GM21529 (cell line): ENCODE data around the gene EXOC6B.

Experiments used
- ATAC-seq: cut with Tn5 transposase; IDR thresholded peaks from one replicate; pipeline ENCODE4 v1.9.1; 2021; ENCODE audit not compliant: unreplicated experiment

Gene EXOC6B

DNA sequence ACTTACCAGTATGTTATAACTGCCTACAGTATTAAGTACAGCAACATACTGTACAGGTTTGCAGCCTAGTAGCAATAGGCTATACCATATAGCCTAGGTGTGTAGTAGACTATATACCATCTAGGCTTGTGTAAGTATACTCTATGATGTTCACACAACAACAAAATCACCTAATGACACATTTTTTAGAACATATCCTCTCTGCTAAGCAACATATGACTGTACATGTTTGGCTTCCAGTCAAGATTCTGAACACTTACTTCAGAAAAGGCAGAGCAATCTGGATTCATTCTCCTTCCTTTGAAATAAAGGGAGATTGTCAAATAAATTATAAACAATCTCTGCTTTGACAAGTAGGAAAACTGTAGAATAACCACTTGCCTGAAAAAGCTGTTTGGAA lies 81.8 kb downstream of the EXOC6B start:
- ATAC-seq = no peak

DNA sequence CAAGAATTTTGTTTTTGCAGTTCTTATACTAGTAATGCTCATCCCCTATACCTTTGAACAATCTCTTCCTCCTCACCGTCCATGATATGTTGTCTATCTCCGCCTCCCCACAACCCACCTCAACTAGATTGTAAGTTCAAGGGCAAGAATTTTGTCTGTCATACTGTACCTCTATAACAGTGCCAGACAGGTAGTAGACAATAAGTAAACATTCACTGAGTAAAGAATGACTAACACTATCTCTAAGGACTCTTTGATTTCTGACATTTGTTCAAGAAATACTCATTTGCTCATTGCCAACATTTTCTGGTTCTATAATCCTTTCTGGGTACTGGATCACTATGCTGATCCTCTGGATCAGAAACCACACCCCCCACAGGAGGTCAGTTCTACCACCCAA lies 82.4 kb downstream of the EXOC6B start:
- ATAC-seq = no peak

DNA sequence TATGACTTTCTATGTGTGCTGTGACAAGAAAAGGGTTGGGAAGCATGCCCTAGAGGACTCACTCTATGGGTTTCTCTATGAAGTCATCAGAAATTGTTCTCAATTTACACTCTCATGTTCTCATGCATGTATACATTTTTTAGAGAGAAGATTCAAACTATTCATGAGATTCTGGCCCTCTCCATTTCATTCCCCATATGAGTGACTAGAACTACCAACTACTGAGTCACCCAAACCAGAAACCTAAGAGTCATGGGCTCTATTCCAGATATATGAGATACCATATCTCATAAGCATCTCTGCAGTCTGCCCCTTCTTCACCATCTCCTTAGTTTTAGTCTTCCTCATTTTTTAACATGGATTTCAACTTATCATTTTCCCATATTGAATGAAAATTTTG lies 87.7 kb downstream of the EXOC6B start:
- ATAC-seq = no peak

DNA sequence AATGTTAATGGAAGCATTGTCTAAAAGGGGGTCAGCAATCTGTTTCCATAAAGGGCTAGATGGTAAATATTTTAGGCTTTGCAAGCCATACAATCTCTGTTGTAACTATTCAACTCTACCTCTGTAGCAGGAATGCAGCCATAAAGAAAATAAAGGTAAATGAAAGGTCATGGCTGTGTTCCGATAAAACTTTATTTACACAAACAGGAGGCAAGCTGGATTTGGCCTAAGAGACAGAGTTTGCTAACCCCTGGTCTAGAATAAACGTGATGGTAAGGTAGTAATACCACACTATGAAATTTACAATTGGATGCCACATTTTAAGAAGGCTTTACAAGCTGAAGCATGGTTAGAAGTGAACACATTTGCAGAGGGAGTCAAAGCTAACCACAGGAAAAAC lies 91.4 kb downstream of the EXOC6B start:
- ATAC-seq = no peak

DNA sequence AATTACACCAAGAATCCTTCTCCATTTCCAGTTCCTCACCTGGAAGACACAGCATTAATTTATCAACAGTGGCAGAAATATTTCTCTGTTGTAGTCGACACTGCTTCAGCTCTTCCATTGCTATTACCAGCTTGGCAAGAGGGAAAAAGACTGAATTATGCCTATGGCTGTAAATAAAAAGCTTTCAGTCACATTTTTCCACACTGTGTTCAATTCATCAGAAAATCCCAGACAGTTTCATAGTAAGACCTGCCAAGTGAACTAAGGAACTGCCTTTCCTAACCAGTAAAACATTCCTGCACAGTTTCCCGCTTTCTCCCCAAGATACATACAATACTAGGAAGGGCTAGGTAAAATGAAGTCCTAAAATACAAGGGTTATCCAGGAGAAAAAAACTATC lies 94.7 kb downstream of the EXOC6B start:
- no peak for ATAC-seq

DNA sequence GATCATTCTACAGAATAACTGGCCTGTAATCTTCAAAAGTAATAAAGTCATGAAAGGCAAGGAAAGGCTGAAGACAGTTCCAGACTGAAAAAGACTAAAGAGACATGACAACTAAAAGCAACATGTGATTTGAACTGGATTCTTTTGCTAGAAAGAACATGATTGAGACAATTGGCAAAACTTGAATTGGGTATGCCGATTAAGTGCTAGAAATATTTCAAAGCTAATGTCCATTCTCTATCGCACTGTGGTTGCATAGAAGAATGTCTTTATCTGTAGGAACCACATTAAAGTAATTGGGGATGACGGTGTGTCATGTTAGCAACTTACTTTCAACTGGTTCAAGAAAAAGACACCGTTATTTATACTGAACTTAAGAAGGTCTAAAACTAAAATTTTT lies 98.5 kb downstream of the EXOC6B start:
- ATAC-seq = no peak

DNA sequence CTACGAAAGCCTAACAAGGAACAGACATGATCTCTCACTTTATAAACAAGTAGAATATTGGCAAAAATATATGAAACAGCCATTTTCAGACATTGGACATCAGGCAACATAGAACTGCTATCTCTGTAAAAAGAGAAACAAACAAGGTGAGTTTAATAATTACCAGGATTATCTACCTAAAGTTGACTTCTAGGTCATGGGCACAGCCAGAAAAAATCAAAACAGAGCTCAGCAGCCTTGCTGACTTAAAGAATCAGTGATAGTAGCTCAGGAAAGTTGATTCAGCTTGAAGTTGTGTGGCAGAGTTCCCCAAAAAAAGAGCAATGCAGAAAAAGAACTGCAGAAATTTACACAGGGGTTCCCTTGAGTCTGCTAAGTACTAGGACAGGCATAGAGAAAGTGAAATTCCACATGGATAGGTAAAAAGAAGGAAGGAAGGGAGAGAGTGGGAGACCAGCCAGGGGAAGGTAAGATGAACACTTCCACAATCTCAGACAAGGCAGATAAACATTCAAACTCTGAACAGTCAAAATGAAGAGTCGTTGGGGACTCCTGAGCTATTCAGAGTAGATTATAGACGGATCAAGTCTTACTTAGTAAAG lies 102.0 kb downstream of the EXOC6B start:
- no peak for ATAC-seq

DNA sequence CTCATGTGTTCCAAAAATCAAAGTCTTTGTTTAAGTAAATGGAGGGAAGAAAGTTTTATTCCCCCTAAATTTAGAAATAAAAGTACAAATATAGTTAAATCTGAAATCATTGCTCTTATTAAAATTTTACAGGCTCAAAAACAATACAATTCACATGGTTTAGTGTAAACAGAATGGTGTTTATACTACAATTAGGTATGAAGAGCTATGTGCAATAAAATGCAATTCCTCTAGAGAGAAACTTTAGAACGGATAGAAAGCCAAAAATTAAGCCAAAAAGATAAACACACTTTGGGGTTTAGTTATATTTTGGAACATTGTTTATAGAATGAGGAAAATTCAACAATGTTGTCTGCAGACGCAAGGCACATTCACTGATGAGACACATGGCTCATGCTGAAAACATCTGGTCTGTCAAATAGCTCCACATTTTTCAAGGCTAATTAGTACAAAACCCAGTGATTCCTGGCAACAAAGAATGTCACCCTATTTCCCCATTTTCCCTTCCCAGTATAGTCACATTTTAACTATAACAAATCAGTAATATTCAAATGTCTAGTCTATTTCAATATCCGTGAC lies 103.3 kb downstream of the EXOC6B start:
- ATAC-seq = no peak

DNA sequence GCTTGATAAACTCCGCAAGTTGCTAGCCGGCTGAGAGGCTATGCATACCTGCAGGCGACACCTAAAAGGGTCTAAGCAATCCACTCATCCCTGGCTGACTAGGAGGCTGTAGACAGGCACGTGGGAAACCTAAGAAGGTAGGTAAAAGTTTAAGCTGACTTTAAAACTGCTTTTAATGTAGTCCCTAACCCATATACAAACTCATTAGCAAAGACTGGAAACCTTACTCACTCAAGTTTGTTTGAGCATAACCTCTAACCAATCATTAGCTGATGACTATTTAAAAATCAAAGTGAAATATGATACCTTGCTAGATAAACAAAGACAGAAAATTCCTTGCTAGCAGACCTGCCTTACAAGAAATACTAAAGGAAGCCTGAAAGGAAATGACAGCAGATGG lies 106.4 kb downstream of the EXOC6B start:
- no peak for ATAC-seq

DNA sequence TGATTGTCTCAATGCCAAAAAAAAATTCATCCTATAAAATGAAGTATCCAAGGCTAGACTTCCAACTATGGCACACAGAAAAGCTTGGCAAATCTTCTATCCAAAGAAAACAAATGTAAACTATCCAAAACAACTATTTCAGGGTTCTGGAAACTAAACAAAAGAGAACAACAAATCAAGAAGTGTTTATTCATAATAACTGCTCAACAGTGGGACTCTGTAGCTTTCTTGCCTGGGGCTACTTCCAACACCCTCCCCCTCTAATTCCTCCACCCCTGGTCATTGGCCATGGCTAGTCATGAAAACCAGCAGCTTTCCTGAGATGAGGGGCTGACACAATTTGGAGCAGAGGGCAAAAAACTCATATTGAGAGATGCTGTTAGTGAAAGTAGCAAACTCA lies 107.0 kb downstream of the EXOC6B start:
- ATAC-seq = no peak

DNA sequence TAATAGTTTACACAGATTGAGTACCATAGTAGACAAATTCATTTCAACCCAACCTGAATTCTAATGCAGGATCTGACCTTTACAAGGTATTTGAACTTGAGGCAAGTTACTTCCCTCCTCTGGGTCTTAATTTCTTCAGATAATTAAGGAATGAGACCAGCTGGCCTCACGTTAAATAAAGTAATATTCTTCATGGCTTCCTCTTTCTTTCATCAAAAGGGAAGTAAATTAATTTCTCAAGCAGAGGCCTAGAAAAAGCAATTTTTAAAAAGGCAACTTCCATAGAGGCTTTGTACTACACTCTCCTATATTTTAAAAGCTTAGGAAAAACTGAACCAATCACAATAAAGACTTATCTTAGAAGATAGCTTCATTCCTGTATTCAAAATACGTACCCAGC lies 109.2 kb downstream of the EXOC6B start:
- ATAC-seq = no peak

DNA sequence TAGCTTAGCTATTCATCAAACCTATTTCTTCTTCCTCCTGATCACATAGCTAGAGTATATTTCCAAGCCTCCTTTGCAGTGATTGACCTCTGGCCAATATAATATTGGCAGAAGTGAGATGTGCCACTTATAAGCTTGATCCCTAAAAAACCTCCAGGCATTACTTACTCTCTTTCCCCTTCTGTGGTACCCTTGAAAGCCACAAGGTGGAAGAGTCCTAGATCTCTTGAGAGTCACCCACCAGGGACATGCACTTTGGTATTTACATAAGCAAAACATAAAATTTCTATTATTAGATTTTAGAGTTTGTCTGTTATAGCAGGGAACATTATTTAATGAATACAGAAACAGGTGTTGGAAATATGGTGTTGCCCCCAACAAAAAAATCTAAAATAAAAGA lies 112.0 kb downstream of the EXOC6B start:
- no peak for ATAC-seq

DNA sequence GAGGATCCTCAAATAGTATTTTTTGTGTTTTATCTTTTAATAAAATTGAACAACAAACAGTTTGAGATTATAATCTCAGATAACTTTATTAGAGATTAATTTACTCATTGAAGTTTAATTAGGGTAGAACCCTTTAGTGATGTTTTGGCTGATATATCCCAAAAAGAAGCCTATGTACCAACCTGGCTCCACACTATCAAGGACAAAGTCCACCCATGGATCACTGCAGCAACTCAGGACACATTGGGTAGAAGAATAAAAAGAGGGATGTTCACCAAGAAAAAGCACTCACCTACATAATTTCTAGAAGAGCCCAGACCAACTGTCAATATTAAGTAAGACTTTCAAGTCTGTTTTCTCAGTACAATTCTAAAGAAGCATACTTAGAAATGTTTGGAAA lies 112.9 kb downstream of the EXOC6B start:
- no peak for ATAC-seq

DNA sequence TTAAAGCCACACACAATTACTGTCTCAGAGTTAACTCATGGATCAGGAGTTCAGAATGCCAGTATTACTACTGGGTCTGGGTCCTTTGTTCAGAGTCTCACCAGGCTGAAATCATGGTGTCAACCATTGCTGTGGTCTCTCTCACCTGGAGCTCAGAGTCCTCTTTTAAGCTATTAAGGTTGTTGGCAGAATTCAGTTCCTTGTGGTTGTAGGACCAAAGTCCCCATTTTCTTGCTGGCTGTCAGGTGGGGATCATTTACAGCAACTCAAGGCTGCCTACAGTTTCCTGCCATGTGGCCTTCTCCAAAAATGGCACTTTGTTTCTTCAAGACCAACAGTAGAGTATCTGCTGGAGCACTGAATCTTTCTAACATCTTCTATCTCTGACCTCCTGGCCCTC lies 113.5 kb downstream of the EXOC6B start:
- no peak for ATAC-seq

DNA sequence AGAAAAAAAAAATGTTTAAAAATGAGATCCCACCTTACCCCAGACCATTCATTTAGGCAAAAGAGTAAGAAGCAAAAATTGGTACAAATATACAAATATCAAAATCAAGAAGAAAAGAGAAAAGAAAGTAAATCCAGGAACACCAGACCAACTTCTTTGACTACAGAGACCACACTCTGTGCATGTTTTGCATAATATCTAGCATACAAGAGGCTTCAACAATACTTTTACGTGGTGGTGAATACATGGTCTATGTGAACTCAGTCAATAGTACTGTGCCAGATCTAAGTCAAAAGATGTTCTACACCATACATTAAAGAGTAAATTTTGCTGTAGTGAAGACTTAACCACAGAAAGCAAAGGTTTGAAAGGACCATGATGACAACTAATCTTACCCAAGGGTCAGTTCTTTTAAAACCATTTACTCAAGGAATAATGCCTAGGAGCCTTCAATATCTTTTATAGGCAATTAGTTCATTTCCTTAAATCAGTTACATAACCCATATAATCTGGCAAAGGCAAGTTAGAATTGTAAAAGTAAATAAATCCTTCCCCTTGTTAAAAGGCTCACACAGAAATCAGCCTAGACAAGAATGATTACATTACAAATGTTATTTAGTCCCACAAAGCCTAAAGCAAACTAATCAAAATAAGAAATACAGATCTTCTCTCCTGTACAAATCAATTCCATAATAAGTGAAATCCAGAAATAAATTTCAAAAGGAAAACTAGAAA lies 115.2 kb downstream of the EXOC6B start:
- ATAC-seq = no peak

DNA sequence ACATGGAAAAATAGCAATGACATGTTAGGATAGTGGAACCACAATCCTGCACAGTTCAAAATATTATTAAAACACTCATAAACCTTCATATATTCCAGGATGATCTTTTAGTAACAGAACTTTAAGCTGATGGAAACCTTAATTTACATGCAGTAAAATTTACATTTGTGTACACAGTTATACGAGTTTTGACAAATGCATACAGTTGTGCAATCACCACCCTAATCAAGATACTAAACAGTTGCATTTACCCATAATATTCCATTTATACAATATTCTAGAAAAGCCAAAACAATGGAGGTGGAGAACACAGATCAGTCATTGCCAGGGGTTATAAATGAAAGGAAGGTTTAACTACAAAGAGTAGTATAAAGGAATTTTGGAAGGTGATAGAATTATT lies 117.6 kb downstream of the EXOC6B start:
- ATAC-seq = no peak

DNA sequence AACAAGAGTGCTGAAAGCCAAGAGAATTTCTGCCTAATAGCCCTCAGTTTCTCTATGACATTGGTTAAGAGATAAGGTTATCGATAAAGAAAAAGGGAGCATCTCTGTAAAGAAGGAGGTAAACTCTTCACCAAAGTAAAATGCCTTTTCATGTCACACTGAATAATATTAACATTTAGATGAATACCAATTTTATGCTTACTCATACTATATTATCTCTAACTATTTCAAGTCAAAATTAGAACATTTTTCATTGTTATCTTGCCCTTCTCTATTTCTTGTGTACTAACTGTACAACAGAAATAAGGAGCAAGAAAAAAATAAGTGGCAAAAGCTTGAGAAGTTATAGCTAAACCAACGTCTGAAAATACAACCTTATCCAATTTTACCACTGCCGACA lies 127.5 kb downstream of the EXOC6B start:
- ATAC-seq = no peak

DNA sequence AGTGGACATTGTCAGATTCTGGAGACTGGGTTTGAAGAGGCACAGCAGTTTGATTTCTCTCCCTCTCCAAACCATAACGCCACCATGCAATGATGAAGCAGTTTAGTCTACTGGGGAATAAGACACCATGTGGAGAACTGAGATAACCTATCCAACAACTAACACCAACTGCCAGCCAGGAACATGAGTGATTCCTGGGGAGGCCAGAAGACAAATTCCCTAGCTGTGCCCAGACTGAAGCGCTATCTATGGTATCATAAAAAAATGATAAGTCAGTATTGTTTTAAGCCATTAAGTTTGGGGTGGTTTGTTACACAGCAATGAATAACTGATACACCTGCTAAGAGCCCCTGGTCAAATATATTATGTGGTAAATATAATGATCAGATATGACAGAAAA lies 129.3 kb downstream of the EXOC6B start:
- no peak for ATAC-seq

DNA sequence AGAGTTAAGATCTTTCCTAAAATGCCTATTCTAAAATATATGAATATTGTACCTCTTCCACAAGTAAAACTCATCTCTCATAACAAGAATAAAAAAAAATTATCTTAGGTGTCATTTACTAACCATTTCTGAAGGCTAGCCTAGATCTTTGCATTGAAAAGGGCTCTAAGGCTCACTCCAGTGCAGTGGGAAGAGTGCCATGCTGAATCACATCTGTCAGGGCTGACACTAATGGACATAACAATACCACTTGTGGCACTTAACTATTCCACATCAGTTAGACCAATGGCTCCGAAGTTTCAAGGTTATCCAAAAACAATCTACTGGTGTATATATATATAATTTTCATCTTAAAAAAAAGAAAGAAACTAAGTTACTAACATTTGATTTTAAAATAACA lies 130.2 kb downstream of the EXOC6B start:
- ATAC-seq = no peak

DNA sequence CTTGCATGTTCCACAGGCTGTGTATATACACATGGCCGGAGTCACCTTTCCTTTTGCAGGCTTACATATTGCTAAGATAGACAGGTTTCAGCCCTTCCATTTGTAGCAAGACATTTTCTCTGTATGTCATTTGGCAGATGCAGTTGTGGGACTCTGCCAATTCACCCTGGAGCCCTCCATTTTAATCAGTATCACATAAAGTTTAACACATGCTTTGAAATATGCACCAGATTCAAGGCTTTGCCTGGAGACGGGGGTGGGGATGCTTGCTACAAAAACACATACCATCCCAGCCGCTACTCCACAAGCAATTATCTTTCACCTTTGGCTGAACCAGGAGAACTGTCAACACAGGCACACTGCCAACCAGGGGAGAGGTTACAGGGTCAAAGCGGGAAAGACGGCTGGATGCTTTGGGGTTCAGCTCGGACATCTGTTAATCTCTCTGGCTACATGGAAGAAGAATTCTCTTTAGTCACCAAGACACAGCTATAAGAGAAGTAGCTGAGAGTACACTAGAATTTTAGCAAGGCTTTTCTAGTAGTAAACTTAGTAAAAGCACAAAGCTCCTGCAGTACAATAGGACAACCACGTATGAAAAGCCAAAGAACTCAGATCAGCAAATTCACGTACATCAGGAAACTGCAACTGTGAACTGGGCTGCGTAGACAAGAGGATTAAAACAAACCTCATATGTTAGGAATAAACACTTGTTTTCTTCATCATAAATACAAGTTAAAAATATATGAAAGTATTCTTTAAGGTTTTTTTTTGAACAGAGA lies 130.9 kb downstream of the EXOC6B start:
- no peak for ATAC-seq

DNA sequence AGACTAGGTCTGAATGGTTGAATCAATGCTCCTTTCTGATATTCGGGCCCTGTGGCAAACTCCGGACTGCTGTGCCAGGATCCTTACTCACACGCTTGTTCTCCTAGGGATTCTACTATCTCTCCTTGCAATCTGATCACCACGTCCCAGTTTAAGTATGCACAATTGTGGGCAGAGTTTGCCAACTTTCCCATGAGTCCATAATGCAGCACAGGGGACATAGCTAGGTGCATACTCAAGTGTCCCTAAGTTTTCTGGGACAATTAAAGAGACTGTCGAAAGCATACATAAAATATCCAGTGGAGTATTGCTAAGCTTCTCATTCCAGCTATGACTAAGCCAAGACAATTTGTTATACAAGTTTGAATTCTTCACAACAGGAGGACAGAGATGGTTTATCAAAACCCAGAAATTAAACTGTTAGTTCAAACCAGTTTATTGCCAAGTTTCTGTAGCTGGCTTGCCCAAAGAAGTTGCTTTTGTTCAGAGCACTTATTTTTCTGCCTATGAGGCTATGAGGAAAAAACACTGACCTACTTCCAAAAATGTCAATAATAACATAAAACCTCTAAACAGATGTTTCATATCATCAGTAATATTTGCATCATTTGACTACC lies 136.1 kb downstream of the EXOC6B start:
- ATAC-seq = no peak
